ENCODE data around the gene CREBRF. TPM values are rescaled to one million over a fixed set of nuclear protein-coding genes. Genes with fewer than 3 reads are reported as not detected.

Gene CREBRF
- total and polyA plus RNA-seq, 4 donors, result 2.0 to 12.0 (median 7.7) TPM

DNA sequence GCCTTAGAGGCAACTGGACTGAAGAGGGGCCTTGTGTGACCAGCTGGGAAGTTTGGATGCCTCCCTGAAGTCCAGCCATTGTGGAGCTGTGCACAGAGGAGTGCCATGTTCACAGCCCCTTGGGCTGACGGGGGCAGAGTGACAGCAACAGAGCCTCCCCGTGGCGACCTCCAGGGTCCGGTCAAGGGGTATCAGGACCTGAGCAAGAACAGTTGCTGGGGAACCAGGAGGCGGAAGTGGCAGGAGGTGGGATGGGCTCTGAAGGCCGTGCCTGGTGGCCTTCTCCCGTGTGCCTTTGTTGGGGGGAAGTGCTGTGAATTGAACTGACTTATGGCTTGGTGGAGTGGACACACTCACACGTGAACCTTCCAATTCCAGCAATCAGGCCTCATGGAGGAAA lies 102.2 kb downstream of the CREBRF start (continued):
- TF ChIP-seq HNF4G (IDR thresholded peaks at IDR 0.05) (no peak), JUND (IDR thresholded peaks at IDR 0.05) (no peak)
- TF ChIP-seq, protein P1, sequence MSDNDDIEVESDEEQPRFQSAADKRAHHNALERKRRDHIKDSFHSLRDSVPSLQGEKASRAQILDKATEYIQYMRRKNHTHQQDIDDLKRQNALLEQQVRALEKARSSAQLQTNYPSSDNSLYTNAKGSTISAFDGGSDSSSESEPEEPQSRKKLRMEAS (IDR thresholded peaks at IDR 0.05), result no peak

DNA sequence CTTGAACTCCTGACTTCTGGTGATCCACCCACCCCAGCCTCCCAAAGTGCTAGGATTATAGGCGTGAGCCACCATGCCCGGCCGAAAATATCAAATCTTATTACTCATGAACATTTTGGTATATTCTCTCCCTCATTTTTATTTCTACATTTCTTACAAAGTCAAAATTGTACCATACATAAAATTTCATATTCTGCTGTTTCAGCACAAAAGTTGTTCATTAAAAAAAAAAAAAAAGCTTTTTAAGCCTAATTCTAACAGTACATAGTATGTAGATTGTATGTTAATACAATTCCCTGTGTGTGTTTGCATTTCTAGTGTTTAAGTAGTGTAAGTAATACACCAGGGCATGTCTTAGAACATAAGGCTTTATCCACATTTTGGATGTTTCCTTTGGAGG lies 103.1 kb downstream of the CREBRF start:
- H3K27me3 ChIP-seq (ENCODE audit: control insufficient read depth in 4 of 4, insufficient read depth in 4 of 4, low read length in 3 of 4), result no peaks in the 10 kb centered on the region
- no peak for TF ChIP-seq HNF4A (conservative IDR thresholded peaks at IDR 0.05)
- TF ChIP-seq, protein P1 (IDR thresholded peaks at IDR 0.05), result no peak
- DNase-seq (ENCODE audit: low spot score), result no peak
- WGBS, result 97% methylated on average over 3 of the region's 3 CpGs
- H3K27ac ChIP-seq (ENCODE audit: low read depth in 1 of 2, low read length in 2 of 2), result no peak overlapping the region
- H3K4me1 ChIP-seq (ENCODE audit: control insufficient read depth in 4 of 4, insufficient read depth in 4 of 4, low read length in 3 of 4), result no peaks in the 10 kb centered on the region
- no peak overlapping the region for H3K9ac ChIP-seq (ENCODE audit: low read depth in 1 of 2, low read length in 2 of 2)
- H3K36me3 ChIP-seq (ENCODE audit: control insufficient read depth in 4 of 4, insufficient read depth in 3 of 4, low read depth in 1 of 4, low read length in 3 of 4), result peaks cover 10 to 49% (median 27%) of the 10 kb centered on the region in 4 donors
- no peaks in the 10 kb centered on the region for H3K9me3 ChIP-seq (ENCODE audit: control insufficient read depth in 4 of 4, low read length in 3 of 4)
- no peak overlapping the region for H3K4me3 ChIP-seq (ENCODE audit: low read depth in 1 of 3, low read length in 3 of 3)

DNA sequence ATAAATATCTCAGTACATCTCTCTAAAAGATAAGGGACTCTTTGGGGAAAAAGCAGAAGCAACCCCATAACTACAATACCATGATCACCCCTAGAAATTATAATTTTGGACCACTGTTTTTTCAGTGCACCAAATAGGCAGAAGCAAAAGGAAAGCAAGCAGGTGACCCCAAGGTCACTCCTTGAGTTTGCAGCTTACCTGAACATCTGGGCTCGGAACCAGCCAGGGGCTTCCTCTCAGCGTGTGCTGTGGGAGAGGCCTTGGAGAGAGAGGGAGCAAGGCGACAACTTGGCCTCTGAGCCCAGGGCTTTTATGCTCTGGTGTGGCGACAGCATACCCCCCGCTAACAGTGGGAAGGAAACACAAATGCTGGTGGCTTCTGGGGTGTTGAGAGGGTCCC lies 105.0 kb downstream of the CREBRF start:
- no peaks in the 10 kb centered on the region for H3K27me3 ChIP-seq (ENCODE audit: control insufficient read depth in 4 of 4, insufficient read depth in 4 of 4, low read length in 3 of 4)
- DNase-seq (ENCODE audit: low spot score), result no peak
- H3K9me3 ChIP-seq (ENCODE audit: control insufficient read depth in 4 of 4, low read length in 3 of 4), result no peaks in the 10 kb centered on the region
- H3K27ac ChIP-seq (ENCODE audit: low read depth in 1 of 2, low read length in 2 of 2), result no peak overlapping the region
- no peak overlapping the region for H3K9ac ChIP-seq (ENCODE audit: low read depth in 1 of 2, low read length in 2 of 2)
- TF ChIP-seq, protein P2, sequence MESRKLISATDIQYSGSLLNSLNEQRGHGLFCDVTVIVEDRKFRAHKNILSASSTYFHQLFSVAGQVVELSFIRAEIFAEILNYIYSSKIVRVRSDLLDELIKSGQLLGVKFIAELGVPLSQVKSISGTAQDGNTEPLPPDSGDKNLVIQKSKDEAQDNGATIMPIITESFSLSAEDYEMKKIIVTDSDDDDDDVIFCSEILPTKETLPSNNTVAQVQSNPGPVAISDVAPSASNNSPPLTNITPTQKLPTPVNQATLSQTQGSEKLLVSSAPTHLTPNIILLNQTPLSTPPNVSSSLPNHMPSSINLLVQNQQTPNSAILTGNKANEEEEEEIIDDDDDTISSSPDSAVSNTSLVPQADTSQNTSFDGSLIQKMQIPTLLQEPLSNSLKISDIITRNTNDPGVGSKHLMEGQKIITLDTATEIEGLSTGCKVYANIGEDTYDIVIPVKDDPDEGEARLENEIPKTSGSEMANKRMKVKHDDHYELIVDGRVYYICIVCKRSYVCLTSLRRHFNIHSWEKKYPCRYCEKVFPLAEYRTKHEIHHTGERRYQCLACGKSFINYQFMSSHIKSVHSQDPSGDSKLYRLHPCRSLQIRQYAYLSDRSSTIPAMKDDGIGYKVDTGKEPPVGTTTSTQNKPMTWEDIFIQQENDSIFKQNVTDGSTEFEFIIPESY (IDR thresholded peaks at IDR 0.05), result no peak
- TF ChIP-seq FOXA1 (IDR thresholded peaks at IDR 0.05) (no peak), TAF1 (conservative IDR thresholded peaks at IDR 0.05) (no peak), JUND (IDR thresholded peaks at IDR 0.05) (no peak), YY1 (IDR thresholded peaks at IDR 0.05) (no peak), HNF4A (conservative IDR thresholded peaks at IDR 0.05) (no peak), HNF4G (IDR thresholded peaks at IDR 0.05) (no peak), FOXA2 (IDR thresholded peaks at IDR 0.05) (no peak), GABPA (IDR thresholded peaks at IDR 0.05 in 1 of 2, conservative IDR thresholded peaks at IDR 0.05 in 1 of 2) (no peak), RAD21 (IDR thresholded peaks at IDR 0.05) (no peak), RXRA (IDR thresholded peaks at IDR 0.05) (no peak), EGR1 (IDR thresholded peaks at IDR 0.05; ENCODE audit: low read depth in 2 of 2) (no peak), NR2F2 (IDR thresholded peaks at IDR 0.05) (no peak), SP1 (IDR thresholded peaks at IDR 0.05) (no peak)
- TF ChIP-seq, protein P3, sequence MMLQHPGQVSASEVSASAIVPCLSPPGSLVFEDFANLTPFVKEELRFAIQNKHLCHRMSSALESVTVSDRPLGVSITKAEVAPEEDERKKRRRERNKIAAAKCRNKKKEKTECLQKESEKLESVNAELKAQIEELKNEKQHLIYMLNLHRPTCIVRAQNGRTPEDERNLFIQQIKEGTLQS (IDR thresholded peaks at IDR 0.05), result no peak
- TF ChIP-seq, protein P1 (IDR thresholded peaks at IDR 0.05), result no peak
- TF ChIP-seq, protein P4, sequence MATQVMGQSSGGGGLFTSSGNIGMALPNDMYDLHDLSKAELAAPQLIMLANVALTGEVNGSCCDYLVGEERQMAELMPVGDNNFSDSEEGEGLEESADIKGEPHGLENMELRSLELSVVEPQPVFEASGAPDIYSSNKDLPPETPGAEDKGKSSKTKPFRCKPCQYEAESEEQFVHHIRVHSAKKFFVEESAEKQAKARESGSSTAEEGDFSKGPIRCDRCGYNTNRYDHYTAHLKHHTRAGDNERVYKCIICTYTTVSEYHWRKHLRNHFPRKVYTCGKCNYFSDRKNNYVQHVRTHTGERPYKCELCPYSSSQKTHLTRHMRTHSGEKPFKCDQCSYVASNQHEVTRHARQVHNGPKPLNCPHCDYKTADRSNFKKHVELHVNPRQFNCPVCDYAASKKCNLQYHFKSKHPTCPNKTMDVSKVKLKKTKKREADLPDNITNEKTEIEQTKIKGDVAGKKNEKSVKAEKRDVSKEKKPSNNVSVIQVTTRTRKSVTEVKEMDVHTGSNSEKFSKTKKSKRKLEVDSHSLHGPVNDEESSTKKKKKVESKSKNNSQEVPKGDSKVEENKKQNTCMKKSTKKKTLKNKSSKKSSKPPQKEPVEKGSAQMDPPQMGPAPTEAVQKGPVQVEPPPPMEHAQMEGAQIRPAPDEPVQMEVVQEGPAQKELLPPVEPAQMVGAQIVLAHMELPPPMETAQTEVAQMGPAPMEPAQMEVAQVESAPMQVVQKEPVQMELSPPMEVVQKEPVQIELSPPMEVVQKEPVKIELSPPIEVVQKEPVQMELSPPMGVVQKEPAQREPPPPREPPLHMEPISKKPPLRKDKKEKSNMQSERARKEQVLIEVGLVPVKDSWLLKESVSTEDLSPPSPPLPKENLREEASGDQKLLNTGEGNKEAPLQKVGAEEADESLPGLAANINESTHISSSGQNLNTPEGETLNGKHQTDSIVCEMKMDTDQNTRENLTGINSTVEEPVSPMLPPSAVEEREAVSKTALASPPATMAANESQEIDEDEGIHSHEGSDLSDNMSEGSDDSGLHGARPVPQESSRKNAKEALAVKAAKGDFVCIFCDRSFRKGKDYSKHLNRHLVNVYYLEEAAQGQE (IDR thresholded peaks at IDR 0.05), result no peak
- TF ChIP-seq, protein P5, sequence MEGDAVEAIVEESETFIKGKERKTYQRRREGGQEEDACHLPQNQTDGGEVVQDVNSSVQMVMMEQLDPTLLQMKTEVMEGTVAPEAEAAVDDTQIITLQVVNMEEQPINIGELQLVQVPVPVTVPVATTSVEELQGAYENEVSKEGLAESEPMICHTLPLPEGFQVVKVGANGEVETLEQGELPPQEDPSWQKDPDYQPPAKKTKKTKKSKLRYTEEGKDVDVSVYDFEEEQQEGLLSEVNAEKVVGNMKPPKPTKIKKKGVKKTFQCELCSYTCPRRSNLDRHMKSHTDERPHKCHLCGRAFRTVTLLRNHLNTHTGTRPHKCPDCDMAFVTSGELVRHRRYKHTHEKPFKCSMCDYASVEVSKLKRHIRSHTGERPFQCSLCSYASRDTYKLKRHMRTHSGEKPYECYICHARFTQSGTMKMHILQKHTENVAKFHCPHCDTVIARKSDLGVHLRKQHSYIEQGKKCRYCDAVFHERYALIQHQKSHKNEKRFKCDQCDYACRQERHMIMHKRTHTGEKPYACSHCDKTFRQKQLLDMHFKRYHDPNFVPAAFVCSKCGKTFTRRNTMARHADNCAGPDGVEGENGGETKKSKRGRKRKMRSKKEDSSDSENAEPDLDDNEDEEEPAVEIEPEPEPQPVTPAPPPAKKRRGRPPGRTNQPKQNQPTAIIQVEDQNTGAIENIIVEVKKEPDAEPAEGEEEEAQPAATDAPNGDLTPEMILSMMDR (IDR thresholded peaks at IDR 0.05; ENCODE audit: low read depth, low read length, missing input control), result no peak
- H3K4me3 ChIP-seq (ENCODE audit: low read depth in 1 of 3, low read length in 3 of 3), result no peak overlapping the region
- H3K36me3 ChIP-seq (ENCODE audit: control insufficient read depth in 4 of 4, insufficient read depth in 3 of 4, low read depth in 1 of 4, low read length in 3 of 4), result peaks cover 3 to 43% (median 22%) of the 10 kb centered on the region in 4 donors
- 97% methylated on average over 5 of the region's 5 CpGs for WGBS
- H3K4me1 ChIP-seq (ENCODE audit: control insufficient read depth in 4 of 4, insufficient read depth in 4 of 4, low read length in 3 of 4), result peaks cover 0 to 6% (median 5%) of the 10 kb centered on the region in 4 donors
